ENCODE measurements around the gene B3GALT5.

The B3GALT5 gene

GRCh38 chr21:39703578-39703977, 90.8 kb downstream of the B3GALT5 start:
- no peaks in the 10 kb centered on the region for H3K9me2 ChIP-seq (replicated peaks; ENCODE audit: insufficient read depth, low read length)
- no peaks in the 10 kb centered on the region for H3K9me3 ChIP-seq (replicated peaks; ENCODE audit: insufficient read depth, low read length)
- no peaks in the 10 kb centered on the region for H3K36me3 ChIP-seq (replicated peaks; ENCODE audit: insufficient read depth, low read length)
- no peak for DNase-seq
- no peak overlapping the region for H3K4me3 ChIP-seq (ENCODE audit: low read length)
- H3K27me3 ChIP-seq (replicated peaks; ENCODE audit: insufficient read depth, low read length), result no peaks in the 10 kb centered on the region
- no peaks in the 10 kb centered on the region for H4K20me1 ChIP-seq (ENCODE audit: insufficient read depth, low read length)
- no peak for TF ChIP-seq EZH2 (optimal IDR thresholded peaks at IDR 0.05; ENCODE audit: low read depth, low read length)
- TF ChIP-seq CTCF (IDR thresholded peaks at IDR 0.05; ENCODE audit: low read length), result no peak
- no peak for TF ChIP-seq EZH2phosphoT487 (IDR thresholded peaks at IDR 0.05; ENCODE audit: low read length)
- no peak overlapping the region for H3K9ac ChIP-seq (ENCODE audit: low read length)
- H2AFZ ChIP-seq (ENCODE audit: low read length), result no peak overlapping the region
- no peak overlapping the region for H3K27ac ChIP-seq (ENCODE audit: low read length)
- no peaks in the 10 kb centered on the region for H3K4me1 ChIP-seq (ENCODE audit: low read length)
- no peaks in the 10 kb centered on the region for H3F3A ChIP-seq (ENCODE audit: insufficient read depth, low read length)
- no peaks in the 10 kb centered on the region for H3K79me2 ChIP-seq (ENCODE audit: low read length)
- H3K4me2 ChIP-seq (ENCODE audit: low read depth, low read length), result no peak overlapping the region

- H3K27ac ChIP-seq (ENCODE audit: low read length), result no peak overlapping the region
- no peak overlapping the region for H3K4me2 ChIP-seq (ENCODE audit: low read depth, low read length)
- no peaks in the 10 kb centered on the region for H3K27me3 ChIP-seq (replicated peaks; ENCODE audit: insufficient read depth, low read length)
- no peak overlapping the region for H2AFZ ChIP-seq (ENCODE audit: low read length)
- no peaks in the 10 kb centered on the region for H3K9me2 ChIP-seq (replicated peaks; ENCODE audit: insufficient read depth, low read length)
- H3K4me3 ChIP-seq (ENCODE audit: low read length), result no peak overlapping the region
- H3K4me1 ChIP-seq (ENCODE audit: low read length), result no peaks in the 10 kb centered on the region
- H3K79me2 ChIP-seq (ENCODE audit: low read length), result no peaks in the 10 kb centered on the region
- peak; percentile 25 for DNase-seq
- no peaks in the 10 kb centered on the region for H3F3A ChIP-seq (ENCODE audit: insufficient read depth, low read length)
- H3K9me3 ChIP-seq (replicated peaks; ENCODE audit: insufficient read depth, low read length), result no peaks in the 10 kb centered on the region
- no peak overlapping the region for H3K9ac ChIP-seq (ENCODE audit: low read length)
- no peaks in the 10 kb centered on the region for H4K20me1 ChIP-seq (ENCODE audit: insufficient read depth, low read length)
- TF ChIP-seq CTCF (IDR thresholded peaks at IDR 0.05; ENCODE audit: low read length), result peak; percentile 36
- TF ChIP-seq EZH2 (optimal IDR thresholded peaks at IDR 0.05; ENCODE audit: low read depth, low read length), result no peak
- no peaks in the 10 kb centered on the region for H3K36me3 ChIP-seq (replicated peaks; ENCODE audit: insufficient read depth, low read length)
These were observed 93.1 kb downstream of the B3GALT5 start for GRCh38 chr21:39705849-39706248.

GRCh38 chr21:39707316-39707715, 94.6 kb downstream of the B3GALT5 start:
- no peaks in the 10 kb centered on the region for H4K20me1 ChIP-seq (ENCODE audit: insufficient read depth, low read length)
- H3K36me3 ChIP-seq (replicated peaks; ENCODE audit: insufficient read depth, low read length), result no peaks in the 10 kb centered on the region
- H2AFZ ChIP-seq (ENCODE audit: low read length), result no peak overlapping the region
- H3K9me3 ChIP-seq (replicated peaks; ENCODE audit: insufficient read depth, low read length), result no peaks in the 10 kb centered on the region
- no peaks in the 10 kb centered on the region for H3K79me2 ChIP-seq (ENCODE audit: low read length)
- H3K27me3 ChIP-seq (replicated peaks; ENCODE audit: insufficient read depth, low read length), result no peaks in the 10 kb centered on the region
- no peak for DNase-seq
- no peak overlapping the region for H3K27ac ChIP-seq (ENCODE audit: low read length)
- no peaks in the 10 kb centered on the region for H3K4me1 ChIP-seq (ENCODE audit: low read length)
- no peak overlapping the region for H3K4me3 ChIP-seq (ENCODE audit: low read length)
- H3K4me2 ChIP-seq (ENCODE audit: low read depth, low read length), result no peak overlapping the region
- no peaks in the 10 kb centered on the region for H3F3A ChIP-seq (ENCODE audit: insufficient read depth, low read length)
- H3K9ac ChIP-seq (ENCODE audit: low read length), result no peak overlapping the region
- no peaks in the 10 kb centered on the region for H3K9me2 ChIP-seq (replicated peaks; ENCODE audit: insufficient read depth, low read length)
- TF ChIP-seq EZH2 (optimal IDR thresholded peaks at IDR 0.05; ENCODE audit: low read depth, low read length) (no peak), EZH2phosphoT487 (IDR thresholded peaks at IDR 0.05; ENCODE audit: low read length) (no peak), CTCF (IDR thresholded peaks at IDR 0.05; ENCODE audit: low read length) (no peak)

Data from MM.1S (cell line).